Measurements from ENCODE around the gene DUSP15.
"Not testable (repeated sequence)": the region's sequence is repeated elsewhere in the genome, so short reads cannot be mapped to it uniquely, and the experiment has no call there.

The DUSP15 gene

GRCh38 chr20:31837896-31838397 is 32.4 kb downstream of the DUSP15 start:
- FAIRE-seq = no peak

- FAIRE-seq = no peak
These were observed 33.3 kb downstream of the DUSP15 start for GRCh38 chr20:31836853-31837608.

GRCh38 chr20:31835977-31836852 is 34.1 kb downstream of the DUSP15 start:
- FAIRE-seq = no peak

- no peak for FAIRE-seq
These were observed 34.8 kb downstream of the DUSP15 start for GRCh38 chr20:31835554-31835953.

- FAIRE-seq = no peak
These were observed 36.3 kb downstream of the DUSP15 start for GRCh38 chr20:31833931-31834521.

GRCh38 chr20:31833130-31833930 is 37.0 kb downstream of the DUSP15 start:
- no peak for FAIRE-seq

GRCh38 chr20:31831771-31832306 is 38.5 kb downstream of the DUSP15 start:
- FAIRE-seq = no peak

- FAIRE-seq = no peak
These were observed 39.1 kb downstream of the DUSP15 start for GRCh38 chr20:31831211-31831610.

- no peak for FAIRE-seq
These were observed 39.8 kb downstream of the DUSP15 start for GRCh38 chr20:31830406-31830981.

GRCh38 chr20:31829731-31830130 is 40.6 kb downstream of the DUSP15 start:
- no peak for FAIRE-seq

GRCh38 chr20:31828016-31828415 is 42.3 kb downstream of the DUSP15 start:
- FAIRE-seq = not testable (repeated sequence)

- no peak for FAIRE-seq
These were observed 43.3 kb downstream of the DUSP15 start for GRCh38 chr20:31827059-31827458.

GRCh38 chr20:31826074-31826473 is 44.3 kb downstream of the DUSP15 start:
- FAIRE-seq = no peak

GRCh38 chr20:31824554-31825313 is 45.6 kb downstream of the DUSP15 start:
- FAIRE-seq = no peak

GRCh38 chr20:31824125-31824485 is 46.2 kb downstream of the DUSP15 start:
- no peak for FAIRE-seq

GRCh38 chr20:31823360-31824124 is 46.8 kb downstream of the DUSP15 start:
- no peak for FAIRE-seq

GRCh38 chr20:31822421-31823330 is 47.7 kb downstream of the DUSP15 start:
- no peak for FAIRE-seq

- no peak for FAIRE-seq
These were observed 48.9 kb downstream of the DUSP15 start for GRCh38 chr20:31821427-31821826.

GRCh38 chr20:31820228-31820627 is 50.1 kb downstream of the DUSP15 start:
- FAIRE-seq = no peak

Measured in A204.1 (cell line).